HepG2 (cell line): ENCODE measurements around the gene SCRG1. TPM values are rescaled to one million over a fixed set of nuclear protein-coding genes. Genes with fewer than 3 reads are reported as not detected.

Source experiments
- ATAC-seq: fragments of 200-7000 bp; cut with Tn5 transposase; 3 replicates; pipeline ENCODE4 v1.9.1; 2020; ENCODE audit warnings: mild to moderate bottlenecking, moderate library complexity
- BruUV-seq: library from RNA; stranded (reverse); fragments of 400-500 nt; replicated peaks from 2 replicates; lab custom pipeline; 2021; lab: Mats Ljungman, UMichigan
- CTCF ChIA-PET: fragments of 300-600 bp; formaldehyde crosslinking; extraction: SDS; loops from one replicate; lab custom pipeline; 2021; ENCODE audit warnings: low total read pairs, inconsistent platforms, low intra/inter-chr PET ratio; lab: Yijun Ruan, JAX
- POLR2A ChIA-PET: fragments of 350-600 bp; sonication (Branson Sonifier 250); formaldehyde crosslinking; loops from one replicate; lab custom pipeline; 2020; ENCODE audit warnings: antibody characterized with exemption, inconsistent platforms; lab: Yijun Ruan, JAX
- DNase-seq: peaks from one replicate; pipeline ENCODE4 v3.0.0-alpha.2; 2015; ENCODE audit warnings: low spot score
- FAIRE-seq: peaks from 3 replicates; lab custom pipeline; 2011; peaks lifted over from hg19 to GRCh38; lab: Jason Lieb, UNC
- H2AFZ ChIP-seq: one replicate; pipeline ENCODE4 v1.6.1; 2011; ENCODE audit warnings: low read length, inconsistent platforms
- H3K27ac ChIP-seq: fragments of 300-600 bp; 3 replicates; pipeline ENCODE4 v1.8.0; 2011; ENCODE audit warnings: mixed run types, mild to moderate bottlenecking, mixed read lengths, low read length, inconsistent platforms; ENCODE audit not compliant: insufficient read depth; ENCODE audit errors: extremely low read length
- H3K27me3 ChIP-seq, 2 experiments: fragments of 200-600 bp in 1 of 2; 2 replicates in 1 of 2; 3 replicates in 1 of 2; pipeline versions ENCODE4 v1.6.0 to v1.8.0; 2011; ENCODE audit warnings: low read length in 2 of 2, mild to moderate bottlenecking in 2 of 2, moderate library complexity in 2 of 2, inconsistent platforms in 1 of 2; ENCODE audit not compliant: insufficient read depth in 2 of 2, control insufficient read depth in 1 of 2
- H3K36me3 ChIP-seq, 2 experiments: fragments of 200-600 bp in 1 of 2; replicated peaks in 1 of 2; 2 replicates in 1 of 2; 3 replicates in 1 of 2; pipeline versions ENCODE4 v1.5.1 to v1.8.0; 2011; ENCODE audit warnings: low read length in 2 of 2, inconsistent platforms in 1 of 2; ENCODE audit not compliant: insufficient read depth in 2 of 2, control insufficient read depth in 1 of 2
- H3K4me1 ChIP-seq: 2 replicates; pipeline ENCODE4 v1.5.1; 2012; ENCODE audit warnings: low read length, inconsistent platforms; ENCODE audit not compliant: insufficient read depth
- H3K4me2 ChIP-seq: 2 replicates; pipeline ENCODE4 v1.6.0; 2011; ENCODE audit warnings: low read depth, low read length, inconsistent platforms
- H3K4me3 ChIP-seq, 3 experiments: fragments of 200-600 bp in 1 of 3; sonication (generic), shearing (Covaris generic) in 1 of 3; replicated peaks in 1 of 3; 2 replicates each; pipeline ENCODE4 v1.5.1; 2011 to 2016; ENCODE audit warnings: low read length in 3 of 3, inconsistent platforms in 2 of 3, low read depth in 2 of 3, mild to moderate bottlenecking in 2 of 3, control low read depth in 1 of 3, mixed read lengths in 1 of 3; ENCODE audit not compliant: insufficient read depth in 1 of 3
- H3K79me2 ChIP-seq: one replicate; pipeline ENCODE4 v1.6.1; 2011; ENCODE audit warnings: low read length, inconsistent platforms; ENCODE audit not compliant: insufficient read depth
- H3K9ac ChIP-seq: 2 replicates; pipeline ENCODE4 v1.6.0; 2011; ENCODE audit warnings: mild to moderate bottlenecking, low read depth, low read length, inconsistent platforms; ENCODE audit not compliant: insufficient read depth
- H3K9me3 ChIP-seq: 2 replicates; pipeline ENCODE4 v1.5.1; 2012; ENCODE audit warnings: mild to moderate bottlenecking, low read length
- H4K20me1 ChIP-seq: 2 replicates; pipeline ENCODE4 v1.6.0; 2011; ENCODE audit warnings: inconsistent platforms, mild to moderate bottlenecking, low read length, moderate library complexity; ENCODE audit not compliant: insufficient read depth
- BRCA1 ChIP-seq: sonication (generic); formaldehyde crosslinking; IDR thresholded peaks from 2 replicates; pipeline ENCODE4 v1.4.0; 2020; ENCODE audit warnings: missing genetic modification reagents
- DDIT3 ChIP-seq: sonication (generic); formaldehyde crosslinking; IDR thresholded peaks from 2 replicates; pipeline ENCODE4 v1.4.0; 2020; ENCODE audit warnings: mild to moderate bottlenecking, missing genetic modification reagents
- FOXK2 ChIP-seq: fragments of 450-650 bp; IDR thresholded peaks from 2 replicates; pipeline ENCODE4 v1.6.1; 2016
- NR0B2 ChIP-seq: sonication (generic); formaldehyde crosslinking; IDR thresholded peaks from 2 replicates; pipeline ENCODE4 v1.4.0; 2020; ENCODE audit warnings: mild to moderate bottlenecking, missing genetic modification reagents
- RFXAP ChIP-seq: sonication (generic); formaldehyde crosslinking; IDR thresholded peaks from 2 replicates; pipeline ENCODE4 v1.4.0; 2020; ENCODE audit warnings: missing genetic modification reagents, borderline replicate concordance
- SNAPC2 ChIP-seq: sonication (generic); formaldehyde crosslinking; IDR thresholded peaks from 2 replicates; pipeline ENCODE4 v1.8.1; 2022; ENCODE audit warnings: mild to moderate bottlenecking, missing genetic modification reagents
- SRSF1 ChIP-seq: fragments of 200-400 bp; formaldehyde crosslinking; optimal IDR thresholded peaks from 2 replicates; pipeline ENCODE3; 2017; ENCODE audit warnings: mild to moderate bottlenecking, low read depth, low read length, moderate library complexity
- ZBTB10 ChIP-seq: sonication (generic); formaldehyde crosslinking; IDR thresholded peaks from 2 replicates; pipeline ENCODE4 v1.4.0; 2020; ENCODE audit warnings: missing genetic modification reagents, borderline replicate concordance
- ZNF557 ChIP-seq: sonication (generic); formaldehyde crosslinking; IDR thresholded peaks from 2 replicates; pipeline ENCODE4 v1.4.0; 2020; ENCODE audit warnings: missing genetic modification reagents
- ZNF629 ChIP-seq: sonication (generic); formaldehyde crosslinking; conservative IDR thresholded peaks from 2 replicates; pipeline ENCODE4 v1.5.0; 2020; ENCODE audit warnings: missing genetic modification reagents
- WGBS: methylation state at CpG from one replicate; pipeline ENCODE4 v1.1.6; 2017; ENCODE audit warnings: low lambda C conversion rate; 5-methylcytosine and 5-hydroxymethylcytosine counted together
- in situ Hi-C: cut with HindIII; loops from 2 replicates; pipeline ENCODE4 v1.10.0; 2017; ENCODE audit warnings: low pct_unique_long_range_greater_than_20kb; ENCODE audit not compliant: extremely low pct_ligation_motif_present
- intact Hi-C: fragments of 100-400 bp; cut with micrococcal nuclease; formaldehyde crosslinking; loops from one replicate; pipeline ENCODE4 v1.10.0; 2022; ENCODE audit not compliant: unreplicated experiment
- polyA plus RNA-seq, 8 experiments: library from polyadenylated mRNA; depleted of rRNA in 3 of 8; stranded (reverse) in 7 of 8; unstranded in 1 of 8; fragments of >200 nt; fragmentation: Illumina TruSeq in 4 of 8; extraction: Trizol in 4 of 8; gene quantifications; 2 replicates each; pipeline versions ENCODE4 v1.2.1 to v1.2.3, GENCODE V29; 2011 to 2016; ENCODE audit warnings: low read depth in 4 of 8, missing spikeins in 1 of 8, mixed read lengths in 1 of 8; ENCODE audit not compliant: insufficient read depth in 1 of 8
- total RNA-seq, 5 experiments: library from RNA; depleted of rRNA; stranded (reverse); fragments of >200 nt; fragmentation: Illumina TruSeq; extraction: Trizol; gene quantifications; 2 replicates each; pipeline ENCODE4 v1.2.3, GENCODE V29; 2016; ENCODE audit warnings: low read depth in 1 of 5

The SCRG1 gene
- total and polyA plus RNA-seq, 2 of the 13 experiments (the other 11 are each of a cell fraction or from before 2014, with no cell fraction given), result not detected

GRCh38 chr4:173448103-173448502 is 49.2 kb upstream of the SCRG1 start:
- BruUV-seq, result no TSS peak
- Histone ChIP-seq H3K27ac (no peak overlapping the region), H3K4me2 (no peak overlapping the region), H2AFZ (no peak overlapping the region), H3K9me3 (no peaks in the 10 kb centered on the region), H3K9ac (no peak overlapping the region), H3K79me2 (no peaks in the 10 kb centered on the region), H3K4me1 (no peaks in the 10 kb centered on the region), H3K36me3 (no peaks in the 10 kb centered on the region)
- CTCF ChIA-PET, result no interaction called here
- WGBS, result 58% methylated on average over 2 of the region's 2 CpGs
- in situ Hi-C loops, result no loop called here
- POLR2A ChIA-PET, result no interaction called here
- intact Hi-C loops, result no loop called here
- TF ChIP-seq RFXAP (CRISPR knock-in tag), result no peak
- TF ChIP-seq DDIT3, result no peak
- TF ChIP-seq NR0B2, result no peak
- TF ChIP-seq ZNF557, result no peak
- TF ChIP-seq FOXK2, result no peak
- TF ChIP-seq ZNF629 (CRISPR knock-in tag), result no peak
- TF ChIP-seq ZBTB10 (CRISPR knock-in tag), result no peak
- TF ChIP-seq SNAPC2 (CRISPR knock-in tag), result no peak
- TF ChIP-seq BRCA1 (CRISPR knock-in tag), result no peak
- no peak for TF ChIP-seq SRSF1
- TF ChIP-seq, all 625 proteins: peak for 0
- FAIRE-seq (no peak), ATAC-seq (no peak), DNase-seq (no peak)
- Histone ChIP-seq H3K27me3 (no peaks in the 10 kb centered on the region), H3K4me3 (no peak overlapping the region), H4K20me1 (no peaks in the 10 kb centered on the region)
